NK-92 (cell line): Measurements from ENCODE around the gene RNF14.

Experiments
- DNase-seq: peaks from one replicate; lab custom pipeline; 2025; ENCODE audit not compliant: unreplicated experiment; lab: John Stamatoyannopoulos, UW

Gene RNF14

GRCh38 chr5:141947316-141947715 lies 21.6 kb upstream of the RNF14 start:
- no peak for DNase-seq

- no peak for DNase-seq
Observed at GRCh38 chr5:141948812-141949211, 20.1 kb upstream of the RNF14 start.

- no peak for DNase-seq
Observed at GRCh38 chr5:141949511-141949910, 19.4 kb upstream of the RNF14 start.

- no peak for DNase-seq
Observed at GRCh38 chr5:141950207-141951005, 18.5 kb upstream of the RNF14 start.

- no peak for DNase-seq
Observed at GRCh38 chr5:141951332-141951781, 17.5 kb upstream of the RNF14 start.

- no peak for DNase-seq
Observed at GRCh38 chr5:141952020-141952419, 16.9 kb upstream of the RNF14 start.

- DNase-seq, result no peak
Observed at GRCh38 chr5:141954194-141954593, 14.7 kb upstream of the RNF14 start.

- DNase-seq, result no peak
Observed at GRCh38 chr5:141957367-141957996, 11.4 kb upstream of the RNF14 start.

- no peak for DNase-seq
Observed at GRCh38 chr5:141958113-141958512, 10.8 kb upstream of the RNF14 start, which contains the start of gene PCDH12. TSS of gene PCDH12 (minus strand) at chr5:141958202. CDS start at chr5:141957851, 351 bp downstream.

- no peak for DNase-seq
Observed at GRCh38 chr5:141958546-141959172, 10.2 kb upstream of the RNF14 start.

GRCh38 chr5:141960018-141960417 lies 8.9 kb upstream of the RNF14 start:
- DNase-seq, result no peak

GRCh38 chr5:141960449-141961323 lies 8.2 kb upstream of the RNF14 start:
- DNase-seq, result peak; percentile 32

- no peak for DNase-seq
Observed at GRCh38 chr5:141961466-141961865, 7.4 kb upstream of the RNF14 start.

- DNase-seq, result no peak
Observed at GRCh38 chr5:141963701-141964100, 5.2 kb upstream of the RNF14 start.

GRCh38 chr5:141965071-141965470 lies 3.8 kb upstream of the RNF14 start:
- DNase-seq, result no peak

- no peak for DNase-seq
Observed at GRCh38 chr5:141966275-141966962, 2.5 kb upstream of the RNF14 start.

GRCh38 chr5:141966963-141967333 lies 2.0 kb upstream of the RNF14 start:
- no peak for DNase-seq

- DNase-seq, result no peak
Observed at GRCh38 chr5:141969783-141970771, 1.2 kb downstream of the RNF14 start.

- no peak for DNase-seq
Observed at GRCh38 chr5:141973871-141974595, 5.1 kb downstream of the RNF14 start.
